ENCODE data around the gene ERVFRD-1. TPM values are rescaled to one million over a fixed set of nuclear protein-coding genes. Genes with fewer than 3 reads are reported as not detected.

ERVFRD-1 gene
- total RNA-seq, 6 experiments from 2014 or later: 0.12 TPM; not detected in 5

DNA sequence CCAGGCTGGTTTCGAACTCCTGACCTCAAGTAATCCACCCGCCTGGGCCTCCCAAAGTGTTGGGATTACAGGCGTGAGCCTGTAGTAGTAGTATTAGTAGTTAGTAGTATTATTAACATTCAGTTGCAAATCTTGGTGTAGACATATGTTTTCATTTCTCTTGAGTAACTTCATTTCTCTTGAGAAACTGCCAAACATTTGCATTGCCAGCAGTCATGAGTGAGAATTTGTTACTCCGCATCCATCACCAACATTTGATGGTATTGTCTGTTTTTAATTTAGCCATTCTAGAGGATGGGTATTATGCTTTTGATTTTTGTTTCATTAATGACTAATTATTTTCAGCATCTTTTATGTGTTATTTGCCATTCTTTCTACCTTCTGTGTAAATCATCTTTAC lies 1.5 kb upstream of the ERVFRD-1 start:
- intact Hi-C loops (cut with DNase I): no loop called here
- no peaks in the 10 kb centered on the region for H3K27me3 ChIP-seq
- TF ChIP-seq POLR2A (IDR thresholded peaks at IDR 0.05): no peak
- TF ChIP-seq, protein P1, sequence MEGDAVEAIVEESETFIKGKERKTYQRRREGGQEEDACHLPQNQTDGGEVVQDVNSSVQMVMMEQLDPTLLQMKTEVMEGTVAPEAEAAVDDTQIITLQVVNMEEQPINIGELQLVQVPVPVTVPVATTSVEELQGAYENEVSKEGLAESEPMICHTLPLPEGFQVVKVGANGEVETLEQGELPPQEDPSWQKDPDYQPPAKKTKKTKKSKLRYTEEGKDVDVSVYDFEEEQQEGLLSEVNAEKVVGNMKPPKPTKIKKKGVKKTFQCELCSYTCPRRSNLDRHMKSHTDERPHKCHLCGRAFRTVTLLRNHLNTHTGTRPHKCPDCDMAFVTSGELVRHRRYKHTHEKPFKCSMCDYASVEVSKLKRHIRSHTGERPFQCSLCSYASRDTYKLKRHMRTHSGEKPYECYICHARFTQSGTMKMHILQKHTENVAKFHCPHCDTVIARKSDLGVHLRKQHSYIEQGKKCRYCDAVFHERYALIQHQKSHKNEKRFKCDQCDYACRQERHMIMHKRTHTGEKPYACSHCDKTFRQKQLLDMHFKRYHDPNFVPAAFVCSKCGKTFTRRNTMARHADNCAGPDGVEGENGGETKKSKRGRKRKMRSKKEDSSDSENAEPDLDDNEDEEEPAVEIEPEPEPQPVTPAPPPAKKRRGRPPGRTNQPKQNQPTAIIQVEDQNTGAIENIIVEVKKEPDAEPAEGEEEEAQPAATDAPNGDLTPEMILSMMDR (IDR thresholded peaks at IDR 0.05): no peak

DNA sequence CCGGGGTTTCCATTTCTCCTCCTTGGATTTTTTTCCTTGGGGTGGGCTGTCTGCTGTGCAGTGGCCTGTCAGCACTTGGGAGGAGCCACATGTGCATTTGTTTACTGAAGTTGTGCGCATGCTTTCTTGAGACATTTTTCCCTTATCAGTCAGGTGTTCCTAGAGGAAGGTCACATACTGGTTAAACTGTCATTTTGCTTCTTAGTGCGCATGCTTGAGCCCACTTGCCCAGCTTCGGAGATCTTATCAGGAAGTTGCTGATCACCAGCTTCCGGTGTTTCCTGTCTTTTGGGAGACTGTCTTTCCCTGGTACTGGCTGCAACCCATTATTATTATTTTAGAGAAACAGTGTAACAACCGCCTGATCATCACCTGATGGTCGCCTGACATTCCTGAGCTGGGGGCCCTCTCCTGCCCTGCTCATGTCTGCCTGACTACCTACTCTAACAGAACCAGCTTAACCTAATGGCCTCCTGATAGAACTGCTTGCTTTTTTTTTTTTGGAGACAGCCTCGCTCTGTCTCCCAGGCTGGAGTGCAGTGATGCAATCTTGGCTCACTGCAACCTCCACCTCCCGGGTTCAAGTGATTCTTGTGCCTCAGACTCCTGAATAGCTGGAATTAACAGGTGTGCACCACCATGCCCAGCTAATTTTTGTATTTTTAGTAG lies 378 bp upstream of the ERVFRD-1 start:
- intact Hi-C loops (cut with DNase I): no loop called here
- DNase-seq: no peak
- H3K27ac ChIP-seq: no peak overlapping the region
- no peaks in the 10 kb centered on the region for H3K9me3 ChIP-seq
- peak; percentile 29 to 59 (median 50) for ATAC-seq
- no peaks in the 10 kb centered on the region for H3K27me3 ChIP-seq
- WGBS (ENCODE audit: insufficient coverage, low coverage, low lambda C conversion rate, missing lambda C conversion rate): 49% methylated on average over 7 of the region's 9 CpGs
- H3K4me3 ChIP-seq: no peak overlapping the region
- H3K36me3 ChIP-seq: no peaks in the 10 kb centered on the region
- no peak for TF ChIP-seq POLR2A (IDR thresholded peaks at IDR 0.05)
- TF ChIP-seq, protein P1 (IDR thresholded peaks at IDR 0.05): no peak
- peaks cover 0 to 11% (median 0%) of the 10 kb centered on the region in 4 donors for H3K4me1 ChIP-seq

More for the DNA sequence above, 1.5 kb upstream of the ERVFRD-1 start:
- H3K27ac ChIP-seq: no peak overlapping the region
- DNase-seq (no peak), ATAC-seq (no peak)
- no peaks in the 10 kb centered on the region for H3K9me3 ChIP-seq
- no peaks in the 10 kb centered on the region for H3K36me3 ChIP-seq
- peaks cover 0 to 11% (median 0%) of the 10 kb centered on the region in 4 donors for H3K4me1 ChIP-seq
- H3K4me3 ChIP-seq: no peak overlapping the region
- 100% methylated on average over 4 of the region's 4 CpGs for WGBS (ENCODE audit: insufficient coverage, low coverage, low lambda C conversion rate, missing lambda C conversion rate)

DNA sequence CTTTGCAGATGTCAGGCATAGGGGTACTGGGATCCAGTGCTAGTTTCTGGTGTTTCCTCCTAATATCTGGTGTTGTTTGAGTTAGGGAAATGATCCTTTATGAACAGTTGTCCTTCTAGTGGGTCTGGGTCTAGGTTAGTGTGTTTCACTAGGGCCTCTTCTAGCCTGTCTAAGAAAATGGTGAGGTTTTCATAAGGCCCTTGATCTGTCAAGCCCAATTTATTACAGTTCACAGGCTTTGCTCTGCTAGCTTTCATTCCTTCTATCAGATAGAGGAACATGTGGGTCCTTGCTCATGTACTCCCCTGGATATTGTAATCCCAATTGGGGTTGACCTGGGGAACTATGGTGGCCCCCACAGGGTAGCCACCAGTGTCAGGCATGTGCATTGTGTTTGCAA lies 2.8 kb downstream of the ERVFRD-1 start:
- no peak for DNase-seq
- H3K27ac ChIP-seq: no peak overlapping the region
- TF ChIP-seq, protein P1 (IDR thresholded peaks at IDR 0.05): no peak
- no peak for TF ChIP-seq POLR2A (IDR thresholded peaks at IDR 0.05)
- no peaks in the 10 kb centered on the region for H3K27me3 ChIP-seq
- peaks cover 0 to 8% (median 0%) of the 10 kb centered on the region in 4 donors for H3K4me1 ChIP-seq
- H3K4me3 ChIP-seq: no peak overlapping the region
- intact Hi-C loops (cut with DNase I): no loop called here
- H3K36me3 ChIP-seq: no peaks in the 10 kb centered on the region
- no peaks in the 10 kb centered on the region for H3K9me3 ChIP-seq
- no peak for ATAC-seq

DNA sequence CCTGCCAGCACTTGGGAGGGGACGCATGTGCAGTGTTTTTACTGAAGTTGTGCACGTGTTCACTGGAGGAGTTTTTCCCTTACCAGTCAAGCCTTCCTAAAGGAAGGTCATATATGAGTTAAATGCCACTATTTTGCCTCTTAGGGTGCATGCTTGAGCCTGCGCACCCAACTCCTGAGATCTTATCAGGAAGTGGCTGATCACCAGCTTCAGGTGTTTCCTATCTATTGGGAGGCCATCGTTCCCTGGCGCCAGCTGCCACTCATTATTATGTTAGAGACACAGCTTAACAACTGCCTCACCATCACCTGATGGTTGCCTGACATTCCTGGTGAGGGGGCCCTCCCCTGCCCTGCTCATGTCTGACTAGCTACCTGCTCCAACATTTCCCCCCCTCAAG lies 8.5 kb downstream of the ERVFRD-1 start:
- intact Hi-C loops (cut with DNase I): no loop called here
- Histone ChIP-seq H3K27me3 (no peaks in the 10 kb centered on the region), H3K36me3 (no peaks in the 10 kb centered on the region), H3K4me3 (no peak overlapping the region), H3K4me1 (no peaks in the 10 kb centered on the region), H3K27ac (no peak overlapping the region), H3K9me3 (no peaks in the 10 kb centered on the region)
- ATAC-seq (no peak), DNase-seq (no peak)
- 100% methylated on average over 2 of the region's 5 CpGs for WGBS (ENCODE audit: insufficient coverage, low coverage, low lambda C conversion rate, missing lambda C conversion rate)
- no peak for TF ChIP-seq POLR2A (IDR thresholded peaks at IDR 0.05)
- TF ChIP-seq, protein P1 (IDR thresholded peaks at IDR 0.05): no peak

Data from right lobe of liver (tissue), 6 donors.